GM23338 (cell line): Measurements from ENCODE around the gene IGSF9B. TPM values are rescaled to one million over a fixed set of nuclear protein-coding genes. Genes with fewer than 3 reads are reported as not detected.

ENCODE experiments used
- ATAC-seq: fragments of 200-7000 bp; cut with Tn5 transposase; 3 replicates; pipeline ENCODE4 v1.9.1; 2020
- DNase-seq: peaks from one replicate; pipeline ENCODE4 v3.0.0-alpha.2; 2015; ENCODE audit warnings: low spot score
- H2AFZ ChIP-seq: fragments of 200-600 bp; sonication (generic); 2 replicates; pipeline ENCODE4 v1.8.0; 2016; ENCODE audit warnings: antibody characterized with exemption, mild to moderate bottlenecking, moderate library complexity
- H3F3A ChIP-seq: fragments of 200-600 bp; sonication (generic); replicated peaks from 2 replicates; pipeline ENCODE4 v1.8.0; 2017; ENCODE audit warnings: antibody characterized with exemption, mixed run types, low read depth
- H3K27ac ChIP-seq: fragments of 200-600 bp; sonication (generic); 2 replicates; pipeline ENCODE4 v1.6.1; 2016; ENCODE audit warnings: low read depth
- H3K27me3 ChIP-seq: fragments of 200-600 bp; sonication (generic); 2 replicates; pipeline ENCODE4 v1.8.0; 2016; ENCODE audit warnings: mild to moderate bottlenecking, mixed run types, moderate library complexity; ENCODE audit not compliant: insufficient read depth
- H3K36me3 ChIP-seq: fragments of 200-600 bp; sonication (generic); 2 replicates; pipeline ENCODE4 v1.8.0; 2016; ENCODE audit warnings: mild to moderate bottlenecking; ENCODE audit not compliant: insufficient read depth
- H3K4me1 ChIP-seq: fragments of 200-600 bp; sonication (generic); 2 replicates; pipeline ENCODE4 v1.8.0; 2016; ENCODE audit warnings: mild to moderate bottlenecking, moderate library complexity; ENCODE audit not compliant: insufficient read depth
- H3K4me2 ChIP-seq: fragments of 200-600 bp; sonication (generic); 2 replicates; pipeline ENCODE4 v1.7.1; 2017; ENCODE audit warnings: mixed run types
- H3K4me3 ChIP-seq: fragments of 200-600 bp; sonication (generic); 2 replicates; pipeline ENCODE4 v1.6.1; 2016; ENCODE audit warnings: mixed run types
- H3K79me2 ChIP-seq: fragments of 200-600 bp; sonication (generic); replicated peaks from 2 replicates; pipeline ENCODE4 v1.8.0; 2017; ENCODE audit warnings: mild to moderate bottlenecking; ENCODE audit not compliant: insufficient read depth
- H3K9me2 ChIP-seq: fragments of 200-600 bp; sonication (generic); 2 replicates; pipeline ENCODE4 v1.8.0; 2017; ENCODE audit not compliant: insufficient read depth
- H4K20me1 ChIP-seq: fragments of 200-600 bp; sonication (generic); replicated peaks from 2 replicates; pipeline ENCODE4 v1.8.0; 2017; ENCODE audit warnings: mild to moderate bottlenecking; ENCODE audit not compliant: insufficient read depth
- H3K27ac Mint-ChIP-seq: 2 replicates; pipeline ENCODE4 v1.8.0; 2020; ENCODE audit warnings: inconsistent platforms, mild to moderate bottlenecking, moderate library complexity, mixed read lengths
- H3K27me3 Mint-ChIP-seq: 3 replicates; pipeline ENCODE4 v1.8.0; 2022; ENCODE audit warnings: low read depth, mild to moderate bottlenecking, moderate library complexity, mixed read lengths, inconsistent platforms; ENCODE audit not compliant: insufficient read depth, poor library complexity
- H3K36me3 Mint-ChIP-seq: 3 replicates; pipeline ENCODE4 v1.8.0; 2021; ENCODE audit warnings: low read depth, mild to moderate bottlenecking, inconsistent platforms, moderate library complexity, mixed read lengths
- H3K4me1 Mint-ChIP-seq: 3 replicates; pipeline ENCODE4 v1.8.0; 2020; ENCODE audit warnings: mild to moderate bottlenecking, inconsistent platforms, mixed read lengths
- H3K4me3 Mint-ChIP-seq: 3 replicates; pipeline ENCODE4 v1.8.0; 2021; ENCODE audit warnings: moderate library complexity, mild to moderate bottlenecking, inconsistent platforms, mixed read lengths
- H3K9me3 Mint-ChIP-seq: 3 replicates; pipeline ENCODE4 v1.8.0; 2020; ENCODE audit warnings: moderate library complexity, mild to moderate bottlenecking, inconsistent platforms, mixed read lengths
- CREB1 ChIP-seq: fragments of 250-450 bp; sonication (Bioruptor Pico); IDR thresholded peaks from 2 replicates; pipeline ENCODE4 v1.5.0; 2020; ENCODE audit warnings: low read depth, mild to moderate bottlenecking, moderate library complexity
- CTCF ChIP-seq, 2 experiments: fragments of 200-600 bp in 1 of 2; sonication (generic) in 1 of 2; conservative IDR thresholded peaks; 2 replicates each; pipeline versions ENCODE4 v1.5.1 to v1.6.1; 2016 to 2017; ENCODE audit warnings: antibody characterized with exemption in 2 of 2, low read depth in 2 of 2, mild to moderate bottlenecking in 2 of 2, moderate library complexity in 1 of 2
- ETS1 ChIP-seq: IDR thresholded peaks from 2 replicates; pipeline ENCODE4 v1.6.1; 2016; ENCODE audit warnings: antibody characterized with exemption
- EZH2 ChIP-seq: fragments of 200-600 bp; sonication (generic); IDR thresholded peaks from one replicate; pipeline ENCODE4 v1.8.0; 2017; ENCODE audit warnings: antibody characterized with exemption, mild to moderate bottlenecking, low read depth; ENCODE audit not compliant: unreplicated experiment
- EZH2phosphoT487 ChIP-seq: fragments of 200-600 bp; sonication (generic); IDR thresholded peaks from one replicate; pipeline ENCODE4 v1.8.1; 2018; ENCODE audit warnings: antibody characterized with exemption; ENCODE audit not compliant: unreplicated experiment
- JUNB ChIP-seq: IDR thresholded peaks from one replicate; pipeline ENCODE4 v1.6.1; 2016; ENCODE audit warnings: antibody characterized with exemption; ENCODE audit not compliant: unreplicated experiment
- NANOG ChIP-seq: IDR thresholded peaks from 2 replicates; pipeline ENCODE4 v1.6.1; 2016; ENCODE audit warnings: antibody characterized with exemption, borderline replicate concordance
- REST ChIP-seq: IDR thresholded peaks from one replicate; pipeline ENCODE4 v1.6.1; 2018; ENCODE audit warnings: antibody characterized with exemption; ENCODE audit not compliant: unreplicated experiment
- STAT1 ChIP-seq: IDR thresholded peaks from one replicate; pipeline ENCODE4 v1.6.1; 2016; ENCODE audit warnings: antibody characterized with exemption; ENCODE audit not compliant: unreplicated experiment
- ZNF114 ChIP-seq: fragments of 250-450 bp; sonication (Bioruptor Pico); IDR thresholded peaks from 2 replicates; pipeline ENCODE4 v1.5.0; 2020; ENCODE audit warnings: mild to moderate bottlenecking, moderate library complexity
- ZNF331 ChIP-seq: fragments of 250-450 bp; sonication (Bioruptor Pico); IDR thresholded peaks from 2 replicates; pipeline ENCODE4 v1.5.0; 2020; ENCODE audit warnings: low read depth, mild to moderate bottlenecking, moderate library complexity
- ZNF462 ChIP-seq: fragments of 250-450 bp; sonication (Bioruptor Pico); IDR thresholded peaks from 2 replicates; pipeline ENCODE4 v1.5.0; 2020; ENCODE audit warnings: mild to moderate bottlenecking, moderate library complexity
- polyA plus RNA-seq: library from polyadenylated mRNA; unstranded; fragments of >200 nt; fragmentation: Nextera tagmentation; extraction: Ambion mirVana; gene quantifications from 2 replicates; pipeline ENCODE4 v1.2.1, GENCODE V29; 2016
- total RNA-seq: library from RNA; depleted of rRNA; stranded (reverse); fragments of >200 nt; shearing (Covaris generic); gene quantifications from 2 replicates; pipeline ENCODE4 v1.2.3, GENCODE V29; 2014

The IGSF9B gene
- total and polyA plus RNA-seq, 2 experiments from 2014 or later = 8.7 to 51.2 TPM

GRCh38 chr11:133900176-133901105, 56.3 kb downstream of the IGSF9B start:
- no peak for DNase-seq
- H3K4me3 ChIP-seq = no peak overlapping the region

More at GRCh38 chr11:133900176-133901105, 56.3 kb downstream of the IGSF9B start:
- H3K4me3 Mint-ChIP-seq = no peak overlapping the region
- H3K36me3 Mint-ChIP-seq = peaks cover 31% of the 10 kb centered on the region
- peaks cover 4% of the 10 kb centered on the region for H3K27me3 Mint-ChIP-seq
- Histone ChIP-seq H3K4me1 (peaks cover 15% of the 10 kb centered on the region), H3K4me2 (no peak overlapping the region), H3K79me2 (no peaks in the 10 kb centered on the region), H3K27me3 (no peaks in the 10 kb centered on the region), H2AFZ (no peak overlapping the region), H3K27ac (no peak overlapping the region), H3K9me2 (no peaks in the 10 kb centered on the region), H3K36me3 (no peaks in the 10 kb centered on the region; the same call in 1 of the 2 replicates), H4K20me1 (peaks cover 8% of the 10 kb centered on the region; the same call in 1 of the 2 replicates), H3F3A (peaks cover 11% of the 10 kb centered on the region; the same call in 1 of the 2 replicates)
- peaks cover 31% of the 10 kb centered on the region for H3K4me1 Mint-ChIP-seq
- no peak overlapping the region for H3K27ac Mint-ChIP-seq
- no peak for ATAC-seq
- TF ChIP-seq ZNF114 (no peak), ZNF331 (CRISPR knock-in tag) (no peak), JUNB (no peak), NANOG (no peak), REST (no peak), ETS1 (no peak), ZNF462 (CRISPR knock-in tag) (no peak), CTCF (conservative IDR thresholded peaks at IDR 0.05; ENCODE audit: low read depth in 2 of 2) (no peak), EZH2phosphoT487 (no peak), EZH2 (no peak), STAT1 (no peak), CREB1 (CRISPR knock-in tag) (no peak)
- no peaks in the 10 kb centered on the region for H3K9me3 Mint-ChIP-seq
